Measurements from ENCODE around the gene RUNX3.

DNA sequence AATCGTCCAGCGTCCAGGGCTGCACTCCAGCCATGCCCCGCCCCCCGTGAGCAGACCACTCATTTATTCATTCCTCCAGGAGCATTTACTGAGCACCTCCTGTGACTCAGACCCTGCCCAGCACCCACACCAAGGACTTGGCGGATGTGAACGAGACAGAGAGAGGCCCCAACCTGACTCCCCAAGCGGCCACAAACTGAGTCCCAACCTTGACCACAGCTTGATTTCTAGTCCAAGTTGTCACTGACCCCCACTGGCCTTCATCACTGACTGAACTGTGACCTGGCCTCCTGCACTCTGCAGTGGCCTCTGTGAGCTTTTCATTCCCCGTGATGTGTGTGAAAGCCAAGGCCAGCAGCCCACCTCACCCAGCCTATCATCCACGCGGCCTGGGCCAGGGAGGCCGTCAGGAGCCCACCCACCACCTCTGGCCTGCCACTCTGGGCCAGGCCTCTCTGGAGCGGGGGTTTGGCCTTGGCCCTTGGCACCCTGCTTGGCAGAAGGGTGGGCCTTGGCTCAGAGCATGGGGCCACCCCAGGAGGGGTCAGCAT is 19.3 kb upstream of the RUNX3 start:
- TF ChIP-seq, protein P1, sequence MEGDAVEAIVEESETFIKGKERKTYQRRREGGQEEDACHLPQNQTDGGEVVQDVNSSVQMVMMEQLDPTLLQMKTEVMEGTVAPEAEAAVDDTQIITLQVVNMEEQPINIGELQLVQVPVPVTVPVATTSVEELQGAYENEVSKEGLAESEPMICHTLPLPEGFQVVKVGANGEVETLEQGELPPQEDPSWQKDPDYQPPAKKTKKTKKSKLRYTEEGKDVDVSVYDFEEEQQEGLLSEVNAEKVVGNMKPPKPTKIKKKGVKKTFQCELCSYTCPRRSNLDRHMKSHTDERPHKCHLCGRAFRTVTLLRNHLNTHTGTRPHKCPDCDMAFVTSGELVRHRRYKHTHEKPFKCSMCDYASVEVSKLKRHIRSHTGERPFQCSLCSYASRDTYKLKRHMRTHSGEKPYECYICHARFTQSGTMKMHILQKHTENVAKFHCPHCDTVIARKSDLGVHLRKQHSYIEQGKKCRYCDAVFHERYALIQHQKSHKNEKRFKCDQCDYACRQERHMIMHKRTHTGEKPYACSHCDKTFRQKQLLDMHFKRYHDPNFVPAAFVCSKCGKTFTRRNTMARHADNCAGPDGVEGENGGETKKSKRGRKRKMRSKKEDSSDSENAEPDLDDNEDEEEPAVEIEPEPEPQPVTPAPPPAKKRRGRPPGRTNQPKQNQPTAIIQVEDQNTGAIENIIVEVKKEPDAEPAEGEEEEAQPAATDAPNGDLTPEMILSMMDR (conservative IDR thresholded peaks at IDR 0.05; ENCODE audit: low read depth, low read length) = no peak
- no peak for TF ChIP-seq EZH2 (IDR thresholded peaks at IDR 0.05; ENCODE audit: borderline replicate concordance, low read depth, low read length, poor library complexity, severe bottlenecking)
